ENCODE data around the gene PIP5K1C.

PIP5K1C gene

GRCh38 chr19:3608079-3608641 is 92.1 kb downstream of the PIP5K1C start:
- DNase-seq: peak; percentile 76 to 85

DNA sequence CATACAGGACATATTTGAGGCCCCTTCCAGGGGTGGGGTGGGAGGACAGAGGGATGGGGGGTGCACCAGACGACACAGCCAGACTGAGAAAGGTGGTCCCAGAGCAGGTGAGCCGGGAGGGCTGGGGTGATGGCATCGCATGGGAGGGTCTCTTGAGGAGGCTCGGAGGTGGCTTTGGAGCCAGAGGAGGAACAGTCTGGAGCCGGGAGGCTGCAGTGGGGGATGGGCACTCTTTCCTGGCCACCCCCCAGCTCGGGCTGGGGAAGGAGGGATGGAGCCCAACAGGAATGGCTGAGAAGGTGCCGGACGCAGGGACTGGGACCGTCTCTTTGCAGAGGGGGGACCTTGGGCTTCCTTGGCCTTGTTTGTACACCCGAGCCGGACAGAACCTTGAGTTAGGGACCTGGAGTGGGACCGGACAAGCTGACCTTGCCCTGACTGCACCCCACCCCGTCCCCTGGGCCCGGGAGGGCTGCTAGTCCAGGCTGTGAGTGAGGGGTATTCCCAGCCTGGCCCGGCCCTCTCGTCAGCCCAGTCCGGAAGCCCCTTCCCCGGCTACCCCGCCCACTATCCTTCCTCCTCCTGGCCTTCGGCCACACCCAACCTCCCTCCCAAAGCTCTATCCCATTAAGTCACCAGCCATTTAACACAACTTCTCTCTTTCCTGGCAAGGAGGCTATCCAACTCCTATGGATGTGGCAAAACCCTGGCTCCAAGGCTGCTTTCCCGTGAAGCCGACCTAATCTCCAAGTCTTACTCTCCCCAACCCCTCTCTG is 92.8 kb downstream of the PIP5K1C start:
- peak in 1 of 2 experiments; percentile 34 for DNase-seq

DNA sequence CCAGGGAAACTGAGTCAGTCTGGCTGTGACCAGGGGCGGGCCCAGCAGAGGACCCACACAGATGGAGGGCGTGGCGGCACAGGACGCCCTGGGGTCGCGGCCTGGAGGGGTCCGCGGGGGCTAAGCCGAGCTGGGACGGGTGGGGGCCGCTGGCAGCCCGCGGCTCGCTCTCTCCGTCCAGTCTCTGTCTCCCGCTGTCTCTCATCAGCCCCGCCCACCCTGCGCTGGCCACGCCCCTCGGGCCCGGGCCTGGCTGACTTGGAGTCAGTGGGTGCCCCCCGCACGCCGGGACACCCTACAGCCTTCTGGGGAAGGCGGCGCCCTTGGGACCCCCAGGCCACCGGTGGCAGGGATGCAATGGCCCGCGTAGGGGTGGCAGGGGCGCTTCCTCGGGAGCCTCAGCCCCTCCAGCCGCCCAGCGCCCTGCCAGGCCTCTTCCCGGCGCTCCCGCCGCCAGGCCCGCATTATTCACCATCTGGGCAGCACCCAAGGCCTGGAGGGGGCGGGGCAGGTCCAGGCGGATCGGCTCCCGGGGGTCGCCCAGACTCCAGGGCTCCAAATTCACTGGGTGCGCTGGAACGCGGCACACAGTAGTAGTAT is 93.5 kb downstream of the PIP5K1C start, which contains the start of gene TBXA2R:
TSS of gene TBXA2R (minus strand) at position 186 of the 600 bp plus-strand sequence. CDS start 6,241 bp downstream, outside the sequence.
- peak; percentile 52 to 66 for DNase-seq

DNA sequence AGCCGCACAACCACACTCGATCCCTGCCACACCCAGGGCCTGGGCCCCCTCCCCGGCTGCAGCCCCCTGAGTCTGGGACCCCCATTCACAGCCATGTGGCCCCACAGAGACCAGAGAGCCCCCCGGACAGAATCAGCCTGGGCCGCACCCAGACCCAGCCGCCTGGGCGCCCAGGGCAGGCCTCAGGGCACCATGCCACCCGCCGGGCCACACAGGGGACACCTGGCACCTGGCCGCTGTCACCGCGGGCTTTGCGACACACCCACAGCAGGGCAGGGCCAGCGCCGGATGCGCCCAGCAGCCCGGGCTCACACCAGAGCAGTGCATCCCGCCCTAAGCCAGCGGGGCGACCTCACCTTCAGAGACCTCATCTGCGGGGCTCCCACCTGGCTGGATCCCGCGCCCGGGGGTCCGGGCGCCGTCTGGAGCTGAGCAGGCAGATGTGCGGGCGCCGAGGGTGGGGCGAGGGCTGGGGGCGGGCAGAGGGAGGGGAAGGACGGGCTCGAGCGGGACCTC is 94.0 kb downstream of the PIP5K1C start:
- no peak for DNase-seq

GRCh38 chr19:3605770-3606169 is 94.5 kb downstream of the PIP5K1C start:
- peak in 1 of 2 experiments; percentile 12 for DNase-seq

DNA sequence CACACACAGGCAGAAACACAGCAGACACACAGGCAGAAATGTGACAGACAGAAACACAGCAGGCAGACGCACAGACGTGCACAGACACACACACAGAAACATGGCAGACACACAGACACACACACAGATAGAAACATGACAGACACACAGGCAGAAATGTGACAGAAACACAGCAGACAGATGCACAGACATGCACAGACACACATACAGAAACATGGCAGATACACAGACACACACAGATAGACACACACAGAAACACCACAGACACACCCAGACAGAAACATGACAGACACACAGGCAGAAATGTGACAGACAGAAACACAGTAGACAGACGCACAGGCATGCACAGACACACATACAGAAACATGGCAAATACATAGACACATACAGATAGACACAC is 94.9 kb downstream of the PIP5K1C start:
- DNase-seq: no peak

DNA sequence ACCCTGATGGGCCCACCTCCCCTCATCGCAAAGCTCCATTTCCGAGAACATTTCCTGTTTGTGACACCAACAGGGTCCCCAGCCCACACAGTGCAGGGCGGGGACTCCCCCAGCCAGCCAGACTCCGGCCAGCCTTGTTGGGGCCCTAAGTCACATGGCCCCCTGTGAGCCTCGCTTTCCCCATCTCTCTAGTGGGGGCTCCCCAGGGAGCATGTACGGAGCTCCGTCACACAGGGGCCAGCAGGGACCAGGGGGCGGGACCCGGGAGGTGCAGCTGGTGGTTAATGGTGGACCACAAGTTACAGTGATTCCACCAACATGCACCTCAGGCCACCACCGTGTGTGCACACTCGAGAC is 95.3 kb downstream of the PIP5K1C start:
- DNase-seq: peak in 1 of 2 experiments; percentile 18

DNA sequence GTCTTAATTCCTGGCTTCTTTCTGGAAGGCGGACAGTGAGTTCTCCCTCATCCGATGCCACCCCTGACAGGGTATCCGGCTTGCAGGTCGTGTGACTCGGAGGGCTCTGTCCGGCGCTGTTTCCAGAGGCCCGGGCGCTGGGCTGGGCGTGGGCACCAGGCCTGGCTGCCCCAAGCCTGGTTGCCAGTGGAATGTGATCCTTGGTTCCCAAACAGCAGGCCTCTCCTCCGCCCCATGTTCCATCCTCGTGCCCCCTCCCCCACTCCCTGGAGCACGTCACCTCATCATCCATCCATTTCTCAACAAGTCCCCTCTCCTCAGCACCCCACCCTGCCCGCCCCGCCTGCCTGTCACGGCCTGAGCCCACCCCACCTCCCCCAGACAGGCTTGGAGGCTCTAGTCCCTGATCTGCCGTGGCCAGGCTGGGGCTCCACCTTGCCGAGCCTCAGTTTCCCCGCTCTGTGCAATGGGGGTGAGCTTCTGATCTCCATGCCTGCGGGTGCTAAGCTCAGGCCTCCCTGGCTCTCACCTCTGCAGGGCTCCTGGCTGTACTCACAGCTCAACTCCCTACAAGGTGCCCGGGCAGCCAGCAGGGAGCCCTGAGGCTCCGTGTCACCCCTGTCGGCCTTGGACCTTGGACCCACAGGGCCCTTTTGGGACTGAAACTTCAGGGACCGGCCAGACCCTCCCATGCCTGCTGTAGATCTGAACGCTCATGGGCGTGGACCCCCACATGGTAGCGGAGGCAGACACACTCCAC is 95.9 kb downstream of the PIP5K1C start:
- no peak for DNase-seq

DNA sequence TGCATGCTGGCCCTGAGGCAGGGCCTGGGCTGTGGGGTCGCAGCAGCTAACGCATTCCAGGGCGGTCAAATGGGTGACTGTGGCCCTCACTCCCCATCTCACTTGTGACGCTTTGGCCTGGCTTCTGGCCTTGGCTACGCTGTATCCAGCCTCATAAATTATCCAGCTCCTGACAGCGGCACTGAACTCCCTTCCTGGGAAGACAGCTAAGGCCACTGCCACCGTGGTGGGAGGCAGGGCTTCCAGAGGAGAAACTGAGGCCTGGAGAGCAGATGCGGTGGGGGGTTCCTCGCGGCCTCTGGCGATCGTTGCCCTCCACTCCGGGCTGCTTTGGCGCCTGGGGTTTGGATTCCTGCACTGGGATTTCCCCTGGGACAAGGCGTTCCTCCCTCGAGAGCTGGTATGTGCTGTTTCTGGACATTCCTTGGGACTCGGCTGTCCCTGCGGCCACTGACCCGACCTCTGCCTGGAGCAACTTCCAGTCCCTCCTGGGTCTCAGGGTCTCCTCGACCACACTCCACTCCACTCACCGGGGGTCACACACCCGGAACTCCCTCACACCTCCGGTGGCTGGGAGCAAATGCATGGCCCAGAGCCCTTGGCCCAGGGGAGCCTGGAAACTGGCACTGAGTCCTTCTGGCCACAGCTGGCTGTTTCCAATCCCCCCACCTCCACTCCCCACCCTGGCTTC is 97.0 kb downstream of the PIP5K1C start:
- DNase-seq: no peak

DNA sequence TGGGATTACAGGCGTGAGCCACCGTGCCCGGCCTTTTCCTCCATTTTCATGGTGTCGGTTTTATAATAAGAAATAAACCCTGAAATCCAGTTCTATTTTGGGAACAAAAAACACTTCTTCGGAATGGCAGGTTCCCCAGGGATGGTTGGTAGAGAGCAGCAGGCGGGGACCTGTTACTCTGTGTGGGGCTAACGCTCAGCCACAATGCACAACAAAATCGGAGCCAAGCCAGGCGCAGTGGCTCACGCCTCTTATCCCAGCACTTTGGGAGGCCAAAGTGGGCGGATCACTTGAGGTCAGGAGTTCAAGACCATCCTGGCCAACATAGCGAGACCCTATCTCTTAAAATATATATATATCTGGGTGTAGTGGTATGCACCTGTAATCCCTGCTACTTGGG is 99.2 kb downstream of the PIP5K1C start:
- no peak for DNase-seq

DNA sequence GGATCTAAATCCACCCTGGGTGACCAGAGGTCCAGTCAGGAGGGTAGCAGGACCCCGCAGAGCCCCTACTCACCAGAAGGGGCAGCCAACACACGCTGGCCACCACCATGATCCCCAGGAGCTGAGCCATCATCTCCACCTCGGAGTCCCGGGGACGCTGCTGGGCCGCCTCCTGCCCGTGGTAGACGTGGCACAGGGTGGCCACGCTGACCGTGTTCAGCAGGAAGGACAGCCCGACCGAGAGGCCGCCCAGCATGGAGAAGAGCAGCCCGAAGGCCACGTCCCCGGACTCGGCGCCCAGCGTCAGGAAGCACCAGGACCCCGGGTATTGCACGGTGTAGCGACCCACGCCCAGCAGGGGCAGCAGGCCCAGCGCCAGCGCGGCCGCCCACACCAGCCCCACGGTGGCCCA is 100.5 kb downstream of the PIP5K1C start:
- DNase-seq: no peak

DNA sequence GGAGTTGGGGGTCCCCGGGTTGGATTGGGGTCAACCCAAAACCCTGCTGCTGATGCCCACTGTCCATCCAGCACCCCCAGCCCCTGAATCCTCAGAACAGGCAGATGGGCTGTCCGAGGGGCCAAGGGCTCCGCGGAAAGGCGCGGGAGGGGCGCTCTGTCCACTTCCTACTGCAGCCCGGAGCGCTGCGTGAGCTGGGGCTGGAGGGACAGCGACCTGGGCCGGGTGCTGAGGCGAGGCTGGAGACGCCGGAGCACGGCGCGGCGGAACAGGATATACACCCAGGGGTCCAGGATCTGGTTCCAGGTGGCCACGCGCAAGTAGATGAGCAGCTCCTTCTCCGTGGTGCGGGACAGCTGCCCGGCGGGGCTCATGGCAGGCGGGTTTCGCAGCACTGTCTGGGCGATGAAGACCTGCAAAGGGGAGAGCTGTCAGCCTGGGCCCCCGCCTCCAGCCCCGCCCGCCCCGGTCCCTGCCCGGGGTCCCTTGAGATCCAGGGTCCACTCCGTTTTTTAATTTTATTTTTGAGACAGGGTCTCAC is 104.7 kb downstream of the PIP5K1C start:
- no peak for DNase-seq

- DNase-seq: no peak
Measured at GRCh38 chr19:3593156-3593555, 107.1 kb downstream of the PIP5K1C start.

DNA sequence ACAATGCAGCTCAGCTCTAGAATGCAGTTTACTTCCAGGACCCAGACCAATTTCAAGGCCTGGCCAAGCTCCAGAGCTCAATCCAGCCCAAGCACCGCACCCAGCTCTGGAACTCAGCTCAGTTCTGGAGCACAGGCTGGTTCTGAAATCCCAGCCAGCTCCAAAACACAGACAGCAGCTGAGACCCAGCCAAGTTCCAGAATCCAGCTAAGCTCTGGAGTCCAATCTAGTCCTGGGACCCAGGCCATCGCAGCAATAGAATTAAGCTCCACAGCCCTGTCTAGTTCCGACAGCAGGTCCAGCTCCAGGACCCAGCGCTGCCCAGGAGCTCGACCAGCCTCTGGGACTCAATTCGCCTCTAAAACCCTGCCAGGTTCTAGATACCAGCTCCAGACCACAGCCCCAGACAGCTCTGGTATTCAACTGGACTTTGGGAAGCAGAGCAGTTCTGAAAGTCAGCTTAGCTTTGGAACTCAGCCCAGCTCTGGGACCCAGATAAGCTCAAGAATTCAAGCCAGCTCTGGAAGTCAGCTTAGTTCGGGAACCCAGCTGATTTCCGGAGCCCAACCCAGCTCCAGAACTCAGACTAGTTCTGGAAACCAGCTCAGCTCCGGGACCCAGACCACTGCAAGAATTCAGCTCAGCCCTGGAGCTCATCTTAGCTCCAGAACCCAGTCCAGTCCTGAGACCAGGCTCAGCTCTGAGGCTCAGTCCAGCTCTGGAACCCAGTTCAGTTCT is 108.2 kb downstream of the PIP5K1C start:
- DNase-seq: no peak

- DNase-seq: no peak
Measured at GRCh38 chr19:3590991-3591659, 109.1 kb downstream of the PIP5K1C start.

DNA sequence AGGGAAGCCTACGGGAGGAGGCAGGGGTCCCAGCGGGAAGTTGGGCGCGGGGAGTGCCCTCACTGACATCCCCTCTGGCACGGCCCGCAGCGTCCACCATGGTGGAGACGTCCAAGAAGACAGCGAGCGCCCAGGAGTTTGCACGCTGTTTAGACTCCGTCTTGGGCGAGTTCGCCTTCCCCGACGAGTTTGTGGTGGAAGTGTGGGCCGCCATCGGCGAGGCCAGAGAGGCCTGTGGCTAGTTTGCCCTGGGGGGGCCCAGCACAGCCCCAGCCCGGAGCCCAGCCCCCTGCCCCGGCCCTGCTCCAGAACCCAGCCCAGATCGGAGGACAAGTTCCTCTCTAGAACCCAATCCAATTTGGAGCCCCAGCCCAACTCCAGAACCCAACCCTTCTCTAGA is 110.3 kb downstream of the PIP5K1C start:
- no peak for DNase-seq

DNA sequence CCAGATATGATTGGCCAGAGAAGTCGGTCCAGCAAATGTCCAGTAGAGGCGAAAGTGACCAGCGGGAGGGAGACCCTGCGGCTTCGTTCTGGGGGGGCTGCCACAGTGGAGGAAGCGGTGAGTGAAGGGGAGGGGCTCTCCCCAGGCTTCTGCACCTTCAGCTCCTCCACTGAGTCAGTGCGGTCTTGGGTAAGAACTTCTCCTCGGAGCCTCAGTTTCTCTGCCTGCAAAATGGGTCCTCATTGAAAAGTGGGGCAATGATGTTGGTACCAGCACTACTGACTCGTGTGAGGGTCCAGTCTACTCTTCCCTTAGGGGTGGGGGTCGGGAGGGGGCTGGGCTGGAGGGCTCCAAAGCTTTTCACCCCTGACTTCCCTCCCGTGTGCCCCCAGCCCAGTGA is 110.8 kb downstream of the PIP5K1C start:
- DNase-seq: no peak

- no peak for DNase-seq
Measured at GRCh38 chr19:3586707-3587346, 113.4 kb downstream of the PIP5K1C start.

GRCh38 chr19:3586127-3586626 is 114.1 kb downstream of the PIP5K1C start:
- peak in 1 of 2 experiments; percentile 38 for DNase-seq
